HCEC 1CT (cell line): ENCODE results near the gene ZNF862.

Experiments used
- DNase-seq: peaks from one replicate; pipeline ENCODE4 v3.0.0-alpha.2; 2017

ZNF862 gene

DNA sequence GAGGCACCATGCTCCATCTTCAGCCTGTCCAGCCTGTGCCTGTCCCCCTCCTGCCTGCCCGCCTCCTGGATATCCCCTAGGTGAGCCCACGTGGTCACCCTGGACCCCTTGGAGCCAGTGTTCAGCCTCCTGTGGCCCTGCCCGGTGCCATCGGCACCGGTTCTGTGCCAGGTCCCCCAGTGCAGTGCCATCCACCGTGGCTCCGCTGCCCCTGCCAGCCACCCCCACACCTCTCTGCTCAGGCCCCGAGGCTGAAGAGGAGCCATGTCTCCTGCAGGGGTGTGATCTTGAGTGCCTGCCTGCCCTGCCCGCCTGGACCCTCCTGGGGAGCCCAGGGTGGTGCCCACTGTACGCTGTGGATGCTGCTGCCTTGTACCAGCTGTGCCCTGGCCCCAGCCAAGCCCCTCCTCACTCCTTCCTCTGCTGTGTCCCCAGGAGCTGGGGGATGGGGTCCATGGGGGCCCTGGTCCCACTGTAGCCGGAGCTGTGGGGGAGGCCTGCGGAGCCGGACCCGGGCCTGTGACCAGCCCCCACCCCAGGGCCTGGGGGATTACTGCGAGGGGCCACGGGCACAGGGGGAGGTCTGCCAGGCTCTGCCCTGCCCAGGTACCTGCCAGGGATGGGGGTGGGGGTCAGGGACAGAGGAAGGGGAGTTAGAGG is 26.2 kb upstream of the ZNF862 start:
- no peak for DNase-seq

DNA sequence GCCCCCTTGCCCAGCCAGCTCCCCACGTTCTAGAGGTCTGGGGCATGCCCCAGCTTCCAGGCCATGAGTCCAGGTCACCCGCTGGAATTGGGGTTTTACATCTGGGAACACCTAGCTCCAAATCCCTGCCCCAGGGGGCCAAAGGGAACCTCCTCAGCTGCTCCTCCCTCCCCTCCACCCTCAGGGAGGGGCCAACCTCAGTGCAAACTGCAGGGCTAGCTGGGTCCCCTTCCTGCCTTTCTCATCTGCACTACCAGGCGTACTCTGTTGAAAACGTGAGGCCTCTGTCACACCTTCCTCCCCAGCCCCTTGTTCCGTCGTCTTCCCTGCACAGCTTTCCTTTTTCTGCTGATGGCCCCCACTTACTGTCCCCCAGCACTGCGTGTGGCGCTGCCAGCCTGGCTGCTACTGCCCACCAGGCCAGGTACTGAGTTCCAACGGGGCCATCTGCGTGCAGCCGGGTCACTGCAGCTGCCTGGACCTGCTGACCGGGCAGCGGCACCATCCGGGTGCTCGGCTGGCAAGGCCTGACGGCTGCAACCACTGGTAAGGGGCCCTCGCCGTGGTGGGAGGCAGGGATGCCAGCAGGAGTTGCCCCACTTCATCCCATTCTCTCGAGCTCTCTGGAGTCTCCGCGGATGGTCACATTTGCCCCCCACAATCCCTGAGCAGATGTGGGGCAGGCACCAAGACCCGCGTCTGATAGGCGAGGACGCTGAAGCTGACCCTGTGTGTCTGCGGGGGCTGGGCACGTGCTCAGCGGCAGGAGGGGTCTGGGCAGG is 24.7 kb upstream of the ZNF862 start:
- DNase-seq: no peak

DNA sequence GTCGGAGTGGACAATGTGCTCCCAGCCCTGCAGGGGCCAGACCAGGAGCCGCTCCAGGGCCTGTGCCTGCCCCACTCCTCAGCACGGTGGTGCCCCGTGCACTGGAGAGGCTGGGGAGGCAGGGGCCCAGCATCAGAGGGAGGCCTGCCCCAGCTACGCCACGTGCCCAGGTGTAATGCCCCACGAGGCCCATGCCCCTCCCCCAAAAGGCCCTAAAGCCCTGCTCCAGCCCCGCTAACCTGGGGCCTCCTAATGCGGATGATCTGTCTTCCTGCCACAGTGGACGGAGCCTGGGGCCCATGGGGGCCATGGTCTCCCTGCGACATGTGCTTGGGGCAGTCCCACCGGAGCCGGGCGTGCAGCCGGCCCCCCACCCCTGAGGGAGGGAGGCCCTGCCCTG is 23.7 kb upstream of the ZNF862 start:
- DNase-seq: no peak

DNA sequence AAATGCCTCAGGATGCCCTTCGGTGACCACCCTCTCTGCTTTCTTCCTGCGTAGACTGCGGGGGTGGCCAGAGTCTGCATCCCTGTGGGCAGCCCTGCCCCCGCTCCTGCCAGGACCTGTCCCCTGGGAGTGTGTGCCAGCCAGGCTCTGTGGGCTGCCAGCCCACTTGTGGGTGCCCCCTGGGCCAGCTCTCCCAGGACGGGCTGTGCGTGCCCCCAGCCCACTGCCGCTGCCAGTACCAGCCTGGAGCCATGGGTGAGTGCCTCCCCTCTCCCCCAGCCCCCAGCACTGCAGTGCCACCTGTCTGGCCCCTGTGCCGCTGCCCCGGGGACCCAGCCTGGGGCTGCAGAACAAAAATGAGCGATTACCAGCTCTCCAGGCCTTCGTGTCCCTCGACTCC is 23.1 kb upstream of the ZNF862 start:
- no peak for DNase-seq

DNA sequence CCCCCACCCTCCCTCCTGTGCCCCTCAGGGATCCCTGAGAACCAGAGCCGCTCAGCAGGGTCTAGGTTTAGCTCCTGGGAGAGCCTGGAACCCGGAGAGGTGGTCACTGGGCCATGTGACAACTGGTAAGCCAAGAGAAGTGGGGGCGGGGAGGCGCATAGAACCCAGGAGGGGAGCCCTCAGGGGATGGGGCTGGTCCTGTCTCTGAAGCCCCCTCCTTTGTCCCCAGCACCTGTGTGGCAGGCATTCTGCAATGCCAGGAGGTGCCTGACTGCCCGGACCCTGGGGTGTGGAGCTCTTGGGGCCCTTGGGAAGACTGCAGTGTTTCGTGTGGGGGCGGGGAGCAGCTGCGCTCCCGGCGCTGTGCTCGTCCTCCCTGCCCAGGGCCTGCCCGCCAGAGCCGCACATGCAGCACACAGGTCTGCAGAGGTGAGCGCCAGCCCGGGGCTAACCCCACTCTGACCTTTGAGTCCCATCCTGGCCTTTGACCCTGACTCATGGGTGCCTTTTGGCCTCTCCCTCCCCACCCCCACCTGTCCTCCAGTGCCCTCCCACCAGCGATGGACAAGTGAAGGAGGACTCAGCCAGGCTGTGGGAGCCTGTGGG is 22.4 kb upstream of the ZNF862 start:
- DNase-seq: no peak

DNA sequence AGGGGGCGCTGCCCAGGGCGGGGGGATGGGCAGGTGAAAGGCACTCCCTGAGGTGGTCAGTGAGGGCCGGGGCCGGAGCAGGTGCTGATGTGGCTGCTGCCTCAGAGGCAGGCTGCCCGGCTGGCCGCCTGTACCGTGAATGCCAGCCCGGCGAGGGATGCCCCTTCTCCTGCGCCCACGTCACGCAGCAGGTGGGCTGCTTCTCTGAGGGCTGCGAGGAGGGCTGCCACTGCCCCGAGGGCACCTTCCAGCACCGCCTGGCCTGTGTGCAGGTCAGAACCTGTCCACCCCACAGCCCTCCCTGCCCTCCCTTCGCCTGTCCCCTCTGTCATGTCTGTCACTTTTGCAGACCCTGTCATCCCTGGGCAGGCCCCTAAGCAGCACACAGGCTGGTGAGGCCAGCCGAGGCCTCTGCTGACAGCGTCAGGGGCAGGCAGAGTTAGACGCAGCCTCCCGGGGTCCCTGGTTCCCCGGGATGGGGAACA is 21.9 kb upstream of the ZNF862 start:
- DNase-seq: no peak

DNA sequence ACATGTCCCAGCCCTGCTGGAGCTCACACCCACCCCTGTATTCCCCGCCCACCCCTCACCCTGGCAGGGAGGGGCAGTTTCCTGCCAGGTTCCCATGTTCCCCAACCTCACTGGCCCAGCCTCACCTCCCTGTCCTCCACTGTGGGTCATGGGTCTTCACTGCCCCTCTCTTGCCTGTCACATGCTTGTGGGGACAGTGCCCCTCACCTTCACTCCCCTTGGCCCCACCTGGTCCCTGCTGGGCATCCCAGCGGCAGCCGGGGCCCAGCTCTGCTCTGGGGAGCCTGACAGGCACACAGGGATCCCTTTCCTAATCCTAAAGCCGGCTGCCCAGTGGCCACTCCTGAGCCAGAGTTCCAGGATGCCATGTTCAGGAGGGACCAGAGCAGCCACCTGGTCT is 21.4 kb upstream of the ZNF862 start:
- no peak for DNase-seq

DNA sequence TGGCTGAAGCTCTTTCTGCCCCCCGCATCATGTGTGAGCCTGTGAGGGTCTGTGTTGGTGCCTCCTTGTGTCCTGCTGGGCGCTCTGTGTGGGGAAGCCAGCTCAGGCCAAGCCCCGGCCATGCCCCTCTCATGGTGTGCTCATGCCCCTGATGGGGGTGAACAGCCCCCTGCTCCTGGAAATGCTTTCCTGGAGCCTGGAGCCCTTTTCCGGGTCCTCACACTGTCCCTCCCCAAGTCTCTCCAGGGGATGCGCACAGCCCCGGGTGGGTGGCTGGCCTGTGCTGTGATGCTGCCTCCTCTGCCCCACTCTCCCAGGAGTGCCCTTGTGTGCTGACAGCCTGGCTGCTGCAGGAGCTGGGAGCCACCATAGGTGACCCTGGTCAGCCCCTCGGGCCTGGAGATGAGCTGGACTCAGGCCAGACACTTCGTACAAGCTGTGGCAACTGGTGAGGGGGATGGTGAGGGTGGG is 20.8 kb upstream of the ZNF862 start:
- DNase-seq: no peak

DNA sequence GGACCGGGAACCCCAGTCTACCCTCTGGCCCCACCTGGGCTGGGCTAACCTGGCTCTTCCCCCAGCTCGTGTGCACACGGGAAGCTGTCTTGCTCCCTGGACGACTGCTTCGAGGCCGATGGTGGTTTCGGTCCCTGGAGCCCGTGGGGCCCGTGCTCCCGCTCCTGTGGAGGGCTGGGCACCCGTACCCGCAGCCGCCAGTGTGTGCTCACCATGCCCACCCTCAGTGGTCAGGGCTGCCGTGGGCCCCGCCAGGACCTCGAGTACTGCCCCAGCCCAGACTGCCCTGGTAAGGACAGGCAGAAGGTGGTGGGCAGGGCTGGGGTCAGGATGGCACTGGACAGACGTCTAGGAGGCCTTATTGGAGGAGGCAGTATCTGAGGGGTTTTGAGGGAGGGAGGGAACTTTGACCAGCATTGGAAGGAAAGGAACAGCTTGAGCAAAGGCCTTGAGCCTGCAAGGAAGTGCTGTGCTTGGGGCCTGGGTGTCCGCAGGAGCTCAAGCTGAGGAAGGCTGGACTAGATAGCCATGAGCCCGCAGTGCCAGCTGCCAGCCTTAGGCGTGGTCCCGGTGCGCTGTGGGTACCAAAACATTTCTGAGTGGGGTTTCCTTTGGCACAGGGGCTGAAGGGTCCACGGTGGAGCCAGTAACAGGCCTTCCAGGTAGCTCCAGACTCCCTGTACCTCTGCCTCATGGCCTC is 20.2 kb upstream of the ZNF862 start:
- no peak for DNase-seq

DNA sequence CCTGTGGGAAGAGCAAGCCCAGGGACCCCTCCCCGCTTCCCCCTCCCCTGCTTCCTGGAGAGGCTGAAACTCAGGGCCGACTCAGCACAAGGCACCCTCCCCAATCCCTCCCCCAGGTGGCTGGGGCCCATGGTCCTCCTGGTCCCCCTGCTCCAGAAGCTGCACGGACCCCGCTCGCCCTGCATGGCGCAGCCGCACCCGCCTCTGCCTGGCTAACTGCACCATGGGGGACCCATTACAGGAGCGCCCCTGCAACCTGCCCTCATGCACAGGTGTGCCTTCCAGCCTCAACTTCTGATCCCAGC is 19.7 kb upstream of the ZNF862 start:
- no peak for DNase-seq

DNA sequence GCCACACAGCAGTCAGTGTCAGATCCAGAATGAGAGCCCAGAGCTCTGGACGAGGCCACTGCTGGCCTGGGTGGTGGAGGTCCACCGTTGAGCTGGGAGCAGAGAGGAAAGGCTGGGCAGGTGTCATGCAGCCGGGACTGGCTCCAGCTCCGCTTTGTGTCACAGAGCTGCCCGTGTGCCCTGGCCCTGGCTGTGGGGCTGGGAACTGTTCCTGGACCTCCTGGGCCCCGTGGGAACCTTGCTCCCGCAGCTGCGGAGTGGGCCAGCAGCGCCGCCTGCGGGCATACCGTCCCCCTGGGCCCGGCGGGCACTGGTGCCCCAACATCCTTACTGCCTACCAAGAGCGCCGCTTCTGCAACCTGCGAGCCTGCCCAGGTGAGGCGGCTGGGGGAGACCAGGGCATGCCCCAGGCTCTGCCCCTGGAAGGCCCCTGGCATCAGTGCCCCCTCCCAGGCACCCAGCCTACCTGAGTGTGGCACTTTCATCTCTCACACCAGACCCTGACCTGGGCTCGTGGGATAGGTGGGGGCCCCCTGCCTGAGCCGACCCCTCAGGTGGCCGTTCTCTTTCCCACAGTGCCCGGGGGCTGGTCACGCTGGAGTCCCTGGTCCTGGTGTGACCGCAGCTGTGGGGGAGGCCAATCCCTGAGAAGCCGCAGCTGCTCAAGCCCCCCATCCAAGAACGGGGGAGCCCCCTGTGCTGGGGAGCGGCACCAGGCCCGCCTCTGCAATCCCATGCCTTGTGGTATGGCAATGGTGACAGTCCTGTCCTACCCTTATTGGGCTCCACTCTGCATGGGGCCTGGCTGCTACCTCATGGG is 18.8 kb upstream of the ZNF862 start:
- no peak for DNase-seq

DNA sequence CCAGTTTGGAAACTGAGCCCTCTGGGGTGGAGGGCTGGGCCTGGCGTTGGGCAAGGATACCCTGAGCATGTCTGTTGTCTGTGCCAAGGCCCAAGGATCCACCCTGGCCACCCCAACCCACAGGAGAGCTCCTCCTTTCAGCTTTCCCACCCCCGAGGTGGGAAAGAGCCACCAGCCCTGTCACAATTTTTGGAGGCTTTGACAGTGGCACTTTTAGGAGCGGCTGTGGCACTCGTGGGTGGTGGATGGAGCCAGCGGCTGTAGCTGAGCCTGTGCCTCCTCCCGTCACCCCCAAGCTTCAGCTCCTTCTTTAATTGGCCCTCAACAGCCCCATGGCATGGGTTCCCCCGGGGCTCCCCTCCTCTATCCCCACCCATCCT is 18.2 kb upstream of the ZNF862 start:
- DNase-seq: no peak

DNA sequence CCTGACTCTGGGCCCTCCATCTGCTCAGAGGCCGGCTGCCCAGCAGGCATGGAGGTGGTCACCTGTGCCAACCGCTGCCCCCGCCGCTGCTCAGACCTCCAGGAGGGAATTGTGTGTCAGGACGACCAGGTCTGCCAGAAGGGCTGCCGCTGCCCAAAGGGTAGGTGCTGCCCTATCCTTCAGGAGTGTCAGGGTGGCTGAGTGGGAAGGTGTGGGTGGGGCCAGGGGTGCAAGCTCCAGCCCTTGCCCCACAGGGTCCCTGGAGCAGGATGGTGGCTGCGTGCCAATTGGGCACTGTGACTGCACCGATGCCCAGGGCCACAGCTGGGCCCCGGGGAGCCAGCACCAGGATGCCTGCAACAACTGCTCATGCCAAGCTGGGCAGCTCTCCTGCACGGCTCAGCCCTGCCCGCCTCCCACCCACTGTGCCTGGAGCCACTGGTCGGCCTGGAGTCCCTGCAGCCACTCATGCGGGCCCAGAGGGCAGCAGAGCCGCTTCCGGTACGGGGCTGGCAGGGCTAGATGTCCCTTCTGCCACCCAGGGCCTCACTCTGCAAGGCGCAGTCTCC is 17.5 kb upstream of the ZNF862 start:
- DNase-seq: no peak

DNA sequence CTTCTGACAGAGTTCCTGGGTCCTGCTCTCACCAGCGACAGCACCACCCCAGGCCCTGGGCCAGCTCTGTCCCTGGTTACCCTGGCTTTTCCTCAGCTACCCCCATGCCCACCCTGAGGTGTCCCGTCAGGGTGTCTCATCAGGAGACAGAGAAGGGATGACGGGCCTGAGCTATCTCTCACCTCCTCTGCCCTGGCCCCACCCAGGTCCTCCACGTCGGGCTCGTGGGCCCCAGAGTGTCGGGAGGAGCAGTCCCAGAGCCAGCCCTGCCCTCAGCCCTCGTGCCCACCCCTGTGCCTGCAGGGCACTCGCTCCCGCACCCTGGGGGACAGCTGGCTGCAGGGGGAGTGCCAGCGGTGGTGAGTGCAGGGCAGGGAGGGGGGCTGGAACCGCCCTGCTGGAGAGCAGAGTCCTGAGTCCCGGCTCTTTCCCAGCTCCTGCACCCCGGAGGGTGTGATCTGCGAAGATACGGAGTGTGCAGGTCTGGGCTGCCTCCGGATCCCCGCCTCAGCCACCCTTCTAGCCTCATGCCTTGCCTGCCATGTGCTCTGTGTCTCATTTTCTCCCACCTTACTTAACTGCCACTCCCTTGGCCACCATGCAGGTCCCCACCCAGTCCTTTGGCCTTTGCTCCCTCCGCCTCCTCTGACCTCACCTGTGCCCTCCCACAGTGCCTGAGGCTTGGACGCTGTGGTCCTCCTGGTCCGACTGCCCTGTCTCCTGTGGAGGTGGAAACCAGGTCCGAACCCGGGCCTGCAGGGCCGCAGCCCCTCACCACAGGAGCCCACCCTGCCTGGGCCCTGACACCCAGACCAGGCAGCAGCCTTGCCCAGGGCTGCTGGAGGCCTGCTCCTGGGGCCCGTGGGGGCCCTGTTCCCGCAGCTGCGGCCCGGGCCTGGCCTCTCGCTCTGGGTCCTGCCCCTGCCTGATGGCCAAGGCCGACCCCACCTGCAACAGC is 16.7 kb upstream of the ZNF862 start:
- DNase-seq: no peak

DNA sequence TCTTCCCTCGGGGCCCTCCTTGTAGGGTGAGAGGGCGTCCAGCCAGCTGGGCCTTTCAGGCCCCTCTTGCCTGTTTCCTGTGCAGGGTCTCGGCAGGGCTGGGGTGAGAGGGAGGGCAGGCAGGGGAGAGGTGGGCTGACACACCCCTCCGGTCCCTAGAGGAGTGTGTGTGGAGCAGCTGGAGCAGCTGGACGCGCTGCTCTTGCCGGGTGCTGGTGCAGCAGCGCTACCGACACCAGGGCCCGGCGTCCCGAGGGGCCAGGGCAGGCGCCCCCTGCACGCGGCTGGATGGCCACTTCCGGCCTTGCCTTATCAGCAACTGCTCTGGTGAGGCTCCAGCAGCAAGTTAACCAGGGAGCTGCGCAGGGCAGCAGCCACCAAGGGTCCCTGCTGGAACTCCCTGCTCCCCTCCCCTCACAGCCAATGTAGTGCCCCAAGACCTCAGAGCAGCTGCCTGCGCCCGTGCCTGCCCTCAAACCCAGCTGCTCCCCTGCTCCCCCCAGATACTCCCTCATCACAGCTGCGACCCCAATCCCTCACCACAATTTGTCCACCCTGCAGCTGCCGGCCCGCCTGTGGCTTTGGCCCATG is 15.7 kb upstream of the ZNF862 start:
- no peak for DNase-seq

DNA sequence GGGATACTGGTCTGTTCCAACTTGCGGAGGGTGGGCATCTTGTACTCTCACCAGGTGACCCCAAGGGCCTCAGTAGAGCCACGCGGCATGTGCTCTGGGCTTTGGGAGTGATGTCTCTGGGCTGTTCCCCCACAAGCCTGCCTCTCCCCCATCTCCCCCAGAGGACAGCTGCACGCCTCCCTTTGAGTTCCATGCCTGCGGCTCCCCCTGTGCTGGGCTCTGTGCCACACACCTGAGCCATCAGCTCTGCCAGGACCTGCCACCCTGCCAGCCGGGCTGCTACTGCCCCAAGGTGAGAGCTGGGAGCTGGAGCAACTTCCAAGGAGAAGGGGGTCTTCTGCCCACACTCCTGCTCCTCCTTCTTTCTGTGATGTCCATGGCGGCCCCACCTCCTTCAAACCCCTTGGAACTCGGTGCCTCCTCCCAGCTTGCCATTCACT is 15.0 kb upstream of the ZNF862 start:
- DNase-seq: no peak

DNA sequence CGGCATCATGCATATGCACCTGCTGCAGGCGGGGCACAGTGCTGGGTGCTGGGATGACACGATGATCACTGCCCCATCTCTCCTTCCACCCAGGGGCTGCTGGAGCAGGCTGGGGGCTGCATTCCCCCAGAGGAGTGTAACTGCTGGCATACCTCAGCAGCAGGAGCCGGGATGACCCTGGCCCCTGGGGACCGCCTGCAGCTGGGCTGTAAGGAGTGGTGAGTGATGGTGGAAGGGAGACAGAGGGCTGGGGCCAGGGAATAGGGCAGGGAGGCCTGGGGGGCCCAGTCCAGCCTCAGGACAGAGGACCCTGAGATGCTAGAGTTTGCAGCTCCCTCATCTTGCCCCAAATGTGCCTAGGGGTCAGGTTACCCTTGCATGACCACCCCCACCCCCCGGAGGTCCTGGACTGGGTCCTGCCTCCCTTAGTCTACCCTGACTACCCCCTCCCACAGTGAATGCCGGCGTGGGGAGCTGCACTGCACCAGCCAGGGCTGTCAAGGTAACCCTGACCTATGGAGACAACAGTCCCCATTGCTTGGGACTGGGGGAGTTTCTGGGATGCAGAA is 14.5 kb upstream of the ZNF862 start:
- no peak for DNase-seq

DNA sequence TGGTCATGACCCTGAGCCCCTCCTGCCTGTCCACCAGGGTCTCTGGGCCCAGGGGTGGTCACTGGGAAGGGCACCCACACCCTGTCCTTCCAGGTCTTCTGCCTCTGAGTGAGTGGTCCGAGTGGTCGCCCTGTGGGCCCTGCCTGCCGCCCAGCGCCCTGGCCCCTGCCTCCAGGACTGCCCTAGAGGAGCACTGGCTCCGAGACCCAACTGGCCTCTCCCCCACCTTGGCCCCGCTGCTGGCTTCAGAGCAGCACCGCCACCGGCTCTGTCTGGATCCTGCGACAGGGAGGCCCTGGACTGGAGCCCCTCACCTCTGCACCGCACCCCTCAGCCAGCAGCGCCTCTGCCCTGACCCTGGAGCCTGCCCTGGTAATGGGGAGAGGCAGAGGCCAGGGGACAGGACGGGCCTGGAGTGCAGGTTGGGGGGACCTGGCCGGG is 13.9 kb upstream of the ZNF862 start:
- DNase-seq: no peak

DNA sequence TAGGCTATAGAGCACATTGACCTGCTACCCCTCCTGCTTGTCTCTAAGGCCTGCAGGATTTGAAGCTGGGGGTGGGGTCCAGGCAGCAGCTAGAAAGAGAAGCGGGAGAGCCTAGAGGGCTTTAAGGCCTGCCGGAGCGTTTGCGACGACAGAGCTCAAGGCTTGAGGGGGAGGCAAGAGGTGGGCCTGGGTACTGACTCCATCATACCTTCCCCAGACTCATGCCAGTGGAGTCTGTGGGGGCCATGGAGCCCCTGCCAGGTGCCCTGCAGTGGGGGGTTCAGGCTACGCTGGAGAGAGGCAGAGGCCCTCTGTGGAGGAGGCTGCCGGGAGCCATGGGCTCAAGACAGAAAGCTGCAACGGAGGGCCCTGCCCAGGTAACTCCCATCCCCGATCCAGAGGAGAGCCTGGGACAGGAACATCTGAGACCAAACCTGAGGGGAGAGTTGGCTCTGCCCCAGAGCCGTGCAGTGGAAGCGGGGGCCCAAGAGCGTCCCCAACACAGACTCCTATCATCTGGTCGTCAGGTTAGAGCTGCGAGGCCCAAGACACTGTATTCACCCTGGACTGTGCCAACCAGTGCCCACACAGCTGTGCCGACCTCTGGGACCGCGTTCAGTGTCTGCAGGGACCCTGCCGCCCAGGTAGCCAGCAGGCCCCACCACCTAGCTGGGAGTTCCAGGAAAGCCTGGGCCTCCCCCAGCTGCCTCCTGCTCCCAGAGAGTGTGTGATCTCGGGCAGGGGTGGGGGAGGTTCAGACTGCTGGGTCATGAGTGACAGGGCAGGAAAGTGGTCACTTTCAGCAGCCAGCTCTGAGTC is 13.2 kb upstream of the ZNF862 start:
- no peak for DNase-seq
